Activated T-cell treated with anti-CD3 and anti-CD28 coated beads, Interleukin-2, amount 50 U/mL, for 24 hours (primary cell): ENCODE results near the gene ZDHHC11.
"Not testable (repeated sequence)": the region's sequence is repeated elsewhere in the genome, so short reads cannot be mapped to it uniquely, and the experiment has no call there.

Experiments used
- DNase-seq: peaks from one replicate; pipeline ENCODE4 v3.0.0-alpha.2; 2020
- H3K27ac Mint-ChIP-seq: 2 replicates; pipeline ENCODE4 v1.8.0; 2020; ENCODE audit warnings: mild to moderate bottlenecking, mixed read lengths
- H3K27me3 Mint-ChIP-seq: 2 replicates; pipeline ENCODE4 v1.8.0; 2020; ENCODE audit warnings: mixed read lengths
- H3K36me3 Mint-ChIP-seq: 2 replicates; pipeline ENCODE4 v1.8.0; 2020; ENCODE audit warnings: low read depth, mixed read lengths
- H3K4me1 Mint-ChIP-seq: 2 replicates; pipeline ENCODE4 v1.8.0; 2020; ENCODE audit warnings: low read depth, mixed read lengths
- H3K4me3 Mint-ChIP-seq: 2 replicates; pipeline ENCODE4 v1.8.0; 2020; ENCODE audit warnings: mild to moderate bottlenecking, moderate library complexity, mixed read lengths
- H3K9me3 Mint-ChIP-seq: 2 replicates; pipeline ENCODE4 v1.8.0; 2020; ENCODE audit warnings: mixed read lengths

Gene ZDHHC11

GRCh38 chr5:795873-796272 lies 54.9 kb downstream of the ZDHHC11 start:
- not testable (repeated sequence) for H3K4me1 Mint-ChIP-seq, H3K36me3 Mint-ChIP-seq, H3K27ac Mint-ChIP-seq, DNase-seq, H3K4me3 Mint-ChIP-seq
- Mint-ChIP-seq H3K27me3 (peaks cover 17% of the 10 kb centered on the region), H3K9me3 (peaks cover 16% of the 10 kb centered on the region)

- Mint-ChIP-seq H3K27me3 (peaks cover 18% of the 10 kb centered on the region), H3K9me3 (peaks cover 21% of the 10 kb centered on the region)
- not testable (repeated sequence) for H3K36me3 Mint-ChIP-seq, H3K27ac Mint-ChIP-seq, H3K4me3 Mint-ChIP-seq, DNase-seq, H3K4me1 Mint-ChIP-seq
Observed at GRCh38 chr5:794948-795347, 55.8 kb downstream of the ZDHHC11 start.

GRCh38 chr5:788703-789102 lies 62.1 kb downstream of the ZDHHC11 start:
- H3K36me3 Mint-ChIP-seq, H3K4me1 Mint-ChIP-seq, DNase-seq, H3K27ac Mint-ChIP-seq, H3K4me3 Mint-ChIP-seq: not testable (repeated sequence)
- peaks cover 27% of the 10 kb centered on the region for H3K27me3 Mint-ChIP-seq
- peaks cover 20% of the 10 kb centered on the region for H3K9me3 Mint-ChIP-seq

- DNase-seq, H3K4me3 Mint-ChIP-seq, H3K36me3 Mint-ChIP-seq, H3K27ac Mint-ChIP-seq, H3K4me1 Mint-ChIP-seq: not testable (repeated sequence)
- H3K9me3 Mint-ChIP-seq: peaks cover 14% of the 10 kb centered on the region
- H3K27me3 Mint-ChIP-seq: peaks cover 27% of the 10 kb centered on the region
Observed at GRCh38 chr5:787857-788233, 62.9 kb downstream of the ZDHHC11 start.

GRCh38 chr5:787224-787856 lies 63.4 kb downstream of the ZDHHC11 start:
- peaks cover 14% of the 10 kb centered on the region for H3K9me3 Mint-ChIP-seq
- H3K4me1 Mint-ChIP-seq, H3K36me3 Mint-ChIP-seq, DNase-seq, H3K4me3 Mint-ChIP-seq, H3K27ac Mint-ChIP-seq: not testable (repeated sequence)
- peaks cover 27% of the 10 kb centered on the region for H3K27me3 Mint-ChIP-seq

- Mint-ChIP-seq H3K4me3 (peak overlapping the region; percentile 74), H3K27me3 (peaks cover 21% of the 10 kb centered on the region)
- DNase-seq, H3K27ac Mint-ChIP-seq, H3K4me1 Mint-ChIP-seq, H3K9me3 Mint-ChIP-seq, H3K36me3 Mint-ChIP-seq: not testable (repeated sequence)
Observed at GRCh38 chr5:785181-785705, 65.5 kb downstream of the ZDHHC11 start.

GRCh38 chr5:784428-785177 lies 66.2 kb downstream of the ZDHHC11 start, which contains the start of gene ZDHHC11B:
ZDHHC11B (minus strand) TSS chr5:784729; CDS start chr5:766919, 17,810 bp downstream.
- not testable (repeated sequence) for H3K27ac Mint-ChIP-seq, H3K9me3 Mint-ChIP-seq, H3K36me3 Mint-ChIP-seq, H3K4me1 Mint-ChIP-seq
- H3K27me3 Mint-ChIP-seq: peaks cover 16% of the 10 kb centered on the region
- H3K4me3 Mint-ChIP-seq: peak within 1 kb of the TSS; percentile 74
- DNase-seq: peak; percentile 95

- Mint-ChIP-seq H3K4me3 (peak overlapping the region; percentile 53), H3K27me3 (peaks cover 13% of the 10 kb centered on the region)
- not testable (repeated sequence) for H3K36me3 Mint-ChIP-seq, H3K9me3 Mint-ChIP-seq, H3K27ac Mint-ChIP-seq, H3K4me1 Mint-ChIP-seq
- DNase-seq: peak; percentile 71
Observed at GRCh38 chr5:783881-784427, 66.8 kb downstream of the ZDHHC11 start.

GRCh38 chr5:783049-783802 lies 67.6 kb downstream of the ZDHHC11 start:
- H3K4me1 Mint-ChIP-seq, H3K9me3 Mint-ChIP-seq, H3K27ac Mint-ChIP-seq, H3K27me3 Mint-ChIP-seq, H3K36me3 Mint-ChIP-seq, H3K4me3 Mint-ChIP-seq: not testable (repeated sequence)
- DNase-seq: peak; percentile 69

- H3K36me3 Mint-ChIP-seq, H3K4me1 Mint-ChIP-seq, H3K27ac Mint-ChIP-seq, DNase-seq, H3K9me3 Mint-ChIP-seq, H3K4me3 Mint-ChIP-seq, H3K27me3 Mint-ChIP-seq: not testable (repeated sequence)
Observed at GRCh38 chr5:782356-782755, 68.4 kb downstream of the ZDHHC11 start.

GRCh38 chr5:780571-780970 lies 70.2 kb downstream of the ZDHHC11 start:
- H3K27ac Mint-ChIP-seq, H3K27me3 Mint-ChIP-seq, H3K4me1 Mint-ChIP-seq, DNase-seq, H3K36me3 Mint-ChIP-seq, H3K9me3 Mint-ChIP-seq, H3K4me3 Mint-ChIP-seq: not testable (repeated sequence)

GRCh38 chr5:778967-779366 lies 71.8 kb downstream of the ZDHHC11 start:
- H3K4me1 Mint-ChIP-seq, DNase-seq, H3K27ac Mint-ChIP-seq, H3K4me3 Mint-ChIP-seq, H3K27me3 Mint-ChIP-seq, H3K9me3 Mint-ChIP-seq, H3K36me3 Mint-ChIP-seq: not testable (repeated sequence)

GRCh38 chr5:778421-778820 lies 72.4 kb downstream of the ZDHHC11 start:
- not testable (repeated sequence) for H3K4me1 Mint-ChIP-seq, DNase-seq, H3K27me3 Mint-ChIP-seq, H3K9me3 Mint-ChIP-seq, H3K4me3 Mint-ChIP-seq, H3K36me3 Mint-ChIP-seq, H3K27ac Mint-ChIP-seq

- Mint-ChIP-seq H3K36me3 (no peaks in the 10 kb centered on the region), H3K4me1 (no peaks in the 10 kb centered on the region), H3K27me3 (no peaks in the 10 kb centered on the region), H3K27ac (no peak overlapping the region), H3K4me3 (no peak overlapping the region), H3K9me3 (no peaks in the 10 kb centered on the region)
- DNase-seq: no peak
Observed at GRCh38 chr5:777756-778161, 73.0 kb downstream of the ZDHHC11 start.
